WTC11 (cell line): Measurements from ENCODE around the gene KLF13. TPM values are rescaled to one million over a fixed set of nuclear protein-coding genes. Genes with fewer than 3 reads are reported as not detected.

Experiments used
- ATAC-seq: fragments of 200-7000 bp; cut with Tn5 transposase; 2 replicates; pipeline ENCODE4 v1.10.0; 2021; ENCODE audit warnings: mild to moderate bottlenecking, moderate library complexity
- CTCF ChIA-PET: fragments of 300-600 bp; sonication (Branson Sonifier 250); formaldehyde crosslinking; loops from one replicate; lab custom pipeline; 2021; ENCODE audit warnings: antibody characterized with exemption; lab: Charles Lee
- POLR2A ChIA-PET: fragments of 350-600 bp; sonication (Branson Sonifier 250); formaldehyde crosslinking; loops from one replicate; lab custom pipeline; 2021; ENCODE audit warnings: antibody characterized with exemption; lab: Charles Lee
- DNase-seq: peaks from one replicate; pipeline ENCODE4 v3.0.0; 2021; ENCODE audit warnings: low spot score
- H3K27ac Mint-ChIP-seq: 2 replicates; pipeline ENCODE4 v1.8.0; 2021; ENCODE audit warnings: mixed read lengths
- H3K27me3 Mint-ChIP-seq: 2 replicates; pipeline ENCODE4 v1.8.0; 2021; ENCODE audit warnings: low read depth, mild to moderate bottlenecking, moderate library complexity, mixed read lengths
- H3K36me3 Mint-ChIP-seq: 2 replicates; pipeline ENCODE4 v1.8.0; 2021; ENCODE audit warnings: mixed read lengths
- H3K4me1 Mint-ChIP-seq: 2 replicates; pipeline ENCODE4 v1.8.0; 2022; ENCODE audit warnings: mixed read lengths
- H3K4me3 Mint-ChIP-seq: 2 replicates; pipeline ENCODE4 v1.8.0; 2021; ENCODE audit warnings: mild to moderate bottlenecking, moderate library complexity, mixed read lengths
- H3K9me3 Mint-ChIP-seq: 2 replicates; pipeline ENCODE4 v1.8.0; 2021; ENCODE audit warnings: mixed read lengths
- ARID4B ChIP-seq: sonication (generic); formaldehyde crosslinking; IDR thresholded peaks from 2 replicates; pipeline ENCODE4 v1.8.0; 2023; ENCODE audit warnings: missing genetic modification reagents, mild to moderate bottlenecking, borderline replicate concordance
- CBFB ChIP-seq: sonication (generic); formaldehyde crosslinking; IDR thresholded peaks from 2 replicates; pipeline ENCODE4 v1.8.1; 2022; ENCODE audit warnings: mild to moderate bottlenecking, low read depth, missing genetic modification reagents
- CDX4 ChIP-seq: fragments of 250-450 bp; sonication (Bioruptor Pico); IDR thresholded peaks from 2 replicates; pipeline ENCODE4 v1.9.0; 2021; ENCODE audit warnings: moderate library complexity, mild to moderate bottlenecking, inconsistent platforms, borderline replicate concordance
- CREM ChIP-seq: sonication (generic); formaldehyde crosslinking; IDR thresholded peaks from 2 replicates; pipeline ENCODE4 v1.8.1; 2022; ENCODE audit warnings: mild to moderate bottlenecking, missing genetic modification reagents, moderate library complexity
- ELF4 ChIP-seq: sonication (generic); formaldehyde crosslinking; IDR thresholded peaks from 2 replicates; pipeline ENCODE4 v1.8.1; 2022; ENCODE audit warnings: low read depth, mild to moderate bottlenecking, moderate library complexity, missing genetic modification reagents
- EMX1 ChIP-seq: fragments of 250-450 bp; sonication (Bioruptor Pico); IDR thresholded peaks from 2 replicates; pipeline ENCODE4 v1.8.0; 2021; ENCODE audit warnings: mild to moderate bottlenecking
- FOXP4 ChIP-seq: sonication (generic); formaldehyde crosslinking; IDR thresholded peaks from 2 replicates; pipeline ENCODE4 v1.8.0; 2022; ENCODE audit warnings: mild to moderate bottlenecking, missing genetic modification reagents
- GRHL2 ChIP-seq: fragments of 250-450 bp; sonication (Bioruptor Pico); IDR thresholded peaks from 2 replicates; pipeline ENCODE4 v1.8.0; 2022; ENCODE audit warnings: mild to moderate bottlenecking, moderate library complexity; ENCODE audit not compliant: insufficient replicate concordance, severe bottlenecking
- IRF2 ChIP-seq: sonication (generic); formaldehyde crosslinking; IDR thresholded peaks from 2 replicates; pipeline ENCODE4 v1.8.0; 2022; ENCODE audit warnings: low read depth, missing genetic modification reagents, borderline replicate concordance
- MLX ChIP-seq: sonication (generic); formaldehyde crosslinking; IDR thresholded peaks from 2 replicates; pipeline ENCODE4 v1.8.1; 2023; ENCODE audit warnings: mild to moderate bottlenecking, missing genetic modification reagents, moderate library complexity
- MXD4 ChIP-seq: fragments of 250-450 bp; sonication (Bioruptor Pico); IDR thresholded peaks from 2 replicates; pipeline ENCODE4 v1.8.0; 2021; ENCODE audit warnings: mild to moderate bottlenecking, moderate library complexity, borderline replicate concordance
- MYBL2 ChIP-seq: sonication (generic); formaldehyde crosslinking; IDR thresholded peaks from 2 replicates; pipeline ENCODE4 v1.8.1; 2023; ENCODE audit warnings: mild to moderate bottlenecking, moderate library complexity, missing genetic modification reagents
- NFATC4 ChIP-seq: fragments of 250-450 bp; sonication (Bioruptor Pico); IDR thresholded peaks from 2 replicates; pipeline ENCODE4 v1.9.0; 2021; ENCODE audit warnings: mild to moderate bottlenecking
- OVOL2 ChIP-seq: fragments of 250-450 bp; sonication (Bioruptor Pico); IDR thresholded peaks from 2 replicates; pipeline ENCODE4 v1.9.0; 2021; ENCODE audit warnings: mild to moderate bottlenecking, borderline replicate concordance
- SMAD3 ChIP-seq: sonication (generic); formaldehyde crosslinking; IDR thresholded peaks from 2 replicates; pipeline ENCODE4 v1.8.0; 2022; ENCODE audit warnings: missing genetic modification reagents, mild to moderate bottlenecking, borderline replicate concordance
- ZMAT4 ChIP-seq: fragments of 250-450 bp; sonication (Bioruptor Pico); IDR thresholded peaks from 2 replicates; pipeline ENCODE4 v1.9.0; 2021; ENCODE audit warnings: mild to moderate bottlenecking
- ZNF138 ChIP-seq: sonication (generic); formaldehyde crosslinking; conservative IDR thresholded peaks from 2 replicates; pipeline ENCODE4 v1.8.1; 2022; ENCODE audit warnings: mild to moderate bottlenecking, moderate library complexity, missing genetic modification reagents
- ZNF281 ChIP-seq: sonication (generic); formaldehyde crosslinking; IDR thresholded peaks from 2 replicates; pipeline ENCODE4 v1.8.0; 2023; ENCODE audit warnings: mild to moderate bottlenecking, missing genetic modification reagents
- ZNF317 ChIP-seq: sonication (generic); formaldehyde crosslinking; IDR thresholded peaks from 2 replicates; pipeline ENCODE4 v1.8.1; 2023; ENCODE audit warnings: low read depth, mild to moderate bottlenecking, moderate library complexity, missing genetic modification reagents, borderline replicate concordance
- ZNF423 ChIP-seq: fragments of 250-450 bp; sonication (Bioruptor Pico); IDR thresholded peaks from 2 replicates; pipeline ENCODE4 v2.1.2; 2022; ENCODE audit warnings: mild to moderate bottlenecking, moderate library complexity
- total RNA-seq: library from RNA; stranded (reverse); gene quantifications from 3 replicates; pipeline ENCODE4 v1.2.3, GENCODE V29; 2021

KLF13 gene
- total RNA-seq, 1 experiment from 2014 or later: 38.1 TPM

- H3K36me3 Mint-ChIP-seq: peaks cover 16% of the 10 kb centered on the region
- peaks cover 5% of the 10 kb centered on the region for H3K9me3 Mint-ChIP-seq
- peak overlapping the region; percentile 24; the same call in 1 of the 2 replicates for H3K27ac Mint-ChIP-seq
- POLR2A ChIA-PET: no interaction called here
- no peak overlapping the region for H3K4me3 Mint-ChIP-seq
- peaks cover 43% of the 10 kb centered on the region for H3K4me1 Mint-ChIP-seq
- no peak for DNase-seq
- no peaks in the 10 kb centered on the region for H3K27me3 Mint-ChIP-seq
- TF ChIP-seq ZNF138 (CRISPR knock-in tag): no peak
- TF ChIP-seq IRF2 (CRISPR knock-in tag): no peak
- no peak for TF ChIP-seq CDX4 (CRISPR knock-in tag)
- no peak for TF ChIP-seq MXD4
- no peak for TF ChIP-seq ZMAT4 (CRISPR knock-in tag)
- TF ChIP-seq CREM: no peak
- TF ChIP-seq ZNF423 (CRISPR knock-in tag): no peak
- TF ChIP-seq FOXP4 (CRISPR knock-in tag): no peak
- TF ChIP-seq ELF4: no peak
- no peak for TF ChIP-seq GRHL2 (CRISPR knock-in tag)
- no peak for TF ChIP-seq SMAD3
- no peak for TF ChIP-seq ARID4B
- TF ChIP-seq ZNF281 (CRISPR knock-in tag): no peak
- TF ChIP-seq OVOL2 (CRISPR knock-in tag): no peak
- TF ChIP-seq ZNF317 (CRISPR knock-in tag): no peak
- TF ChIP-seq MYBL2 (CRISPR knock-in tag): no peak
- TF ChIP-seq NFATC4: no peak
- TF ChIP-seq MLX: no peak
- no peak for TF ChIP-seq CBFB (CRISPR knock-in tag)
- TF ChIP-seq EMX1: no peak
- TF ChIP-seq, all 79 proteins: peak for 0
- CTCF ChIA-PET: interaction anchor here (1.0 to 1.7 kb wide), 3 partner anchors 11 to 70 kb away, joined by 3 to 6 read pairs (median 4); no protein-coding TSS in a partner anchor
- ATAC-seq: no peak; the same call in 1 of the 2 replicates
Observed at GRCh38 chr15:31376511-31376910, 49.9 kb downstream of the KLF13 start.
